Spleen (tissue), 11 donors: ENCODE data around the gene LAMC3. TPM values are rescaled to one million over a fixed set of nuclear protein-coding genes. Genes with fewer than 3 reads are reported as not detected.

Source experiments
- DNase-seq: peaks from one replicate; pipeline ENCODE4 v3.0.0-alpha.2; 2020
- H3K27ac ChIP-seq, 8 donors: fragments of 200-600 bp; sonication (generic) in 7 of 8; 1 replicate in 4 of 8; 2 replicates in 4 of 8; pipeline versions ENCODE4 v1.5.0 to v1.8.0; 2016 to 2021; ENCODE audit warnings: inconsistent platforms in 4 of 8, mild to moderate bottlenecking in 4 of 8, moderate library complexity in 1 of 8
- H3K27me3 ChIP-seq, 7 donors: fragments of 200-600 bp; sonication (generic) in 6 of 7; replicated peaks in 1 of 7; 1 replicate in 4 of 7; 2 replicates in 3 of 7; pipeline versions ENCODE4 v1.5.0 to v1.8.0; 2016 to 2021; ENCODE audit warnings: inconsistent platforms in 3 of 7, mild to moderate bottlenecking in 1 of 7
- H3K36me3 ChIP-seq, 6 donors: fragments of 200-600 bp; sonication (generic) in 5 of 6; 1 replicate in 4 of 6; 2 replicates in 2 of 6; pipeline versions ENCODE4 v1.5.0 to v1.8.0; 2016 to 2021; ENCODE audit warnings: inconsistent platforms in 2 of 6
- H3K4me1 ChIP-seq, 6 donors: fragments of 200-600 bp; sonication (generic) in 5 of 6; 1 replicate in 3 of 6; 2 replicates in 3 of 6; pipeline versions ENCODE4 v1.5.0 to v1.8.0; 2016 to 2021; ENCODE audit warnings: inconsistent platforms in 3 of 6
- H3K4me3 ChIP-seq, 8 donors: fragments of 200-600 bp; sonication (generic) in 7 of 8; 1 replicate in 4 of 8; 2 replicates in 4 of 8; pipeline versions ENCODE4 v1.5.0 to v1.8.0; 2016 to 2021; ENCODE audit warnings: inconsistent platforms in 4 of 8, mild to moderate bottlenecking in 4 of 8, moderate library complexity in 2 of 8
- H3K9me3 ChIP-seq, 8 donors: fragments of 200-600 bp; sonication (generic) in 7 of 8; 1 replicate in 4 of 8; 2 replicates in 4 of 8; pipeline versions ENCODE4 v1.5.0 to v1.8.0; 2016 to 2021; ENCODE audit warnings: inconsistent platforms in 4 of 8
- POLR2A ChIP-seq, 3 donors: fragments of 450-650 bp; IDR thresholded peaks; one replicate each; pipeline ENCODE4 v1.5.1; 2017; ENCODE audit warnings: antibody characterized with exemption in 3 of 3, mild to moderate bottlenecking in 1 of 3
- POLR2AphosphoS5 ChIP-seq, 3 donors: sonication (generic); formaldehyde crosslinking; IDR thresholded peaks; one replicate each; pipeline ENCODE4 v1.5.1; 2017; ENCODE audit warnings: antibody characterized with exemption in 3 of 3
- WGBS, 5 donors: extraction: QIAGEN DNeasy Blood & Tissue Kit in 3 of 5; methylation state at CpG; one replicate each; pipeline versions ENCODE4 v1.1.5 to v1.1.7; 2013 to 2018; 5-methylcytosine and 5-hydroxymethylcytosine counted together
- intact Hi-C: fragments of 100-400 bp; cut with DNase I; formaldehyde crosslinking; loops from one replicate; pipeline ENCODE4 v1.15.0; 2023; ENCODE audit warnings: low total_unique reads
- polyA plus RNA-seq, 3 donors: library from polyadenylated mRNA; stranded (reverse); fragments of 200-250 nt; gene quantifications; one replicate each; pipeline ENCODE4 v1.2.1, GENCODE V29; 2013
- total RNA-seq, 7 donors: library from RNA; depleted of rRNA in 3 of 7; stranded (reverse); fragments of >200 nt in 3 of 7; fragmentation: NEBNext Ultra II Directional in 4 of 7; extraction: Animal tissue kit (Norgen Biotek cat#: 25700) in 4 of 7; gene quantifications; one replicate each; pipeline versions ENCODE4 v1.1.0 to v1.2.1, GENCODE V29; 2016 to 2021
- TF ChIP-seq, protein P1 (sequence below), 11 experiments: fragments of 200-600 bp in 7 of 11; fragments of 450-650 bp in 4 of 11; sonication (generic) in 4 of 11; IDR thresholded peaks in 8 of 11; conservative IDR thresholded peaks in 3 of 11; 1 replicate in 7 of 11; 2 replicates in 4 of 11; pipeline versions ENCODE4 v1.4.0 to v1.8.0; 2016 to 2021; ENCODE audit warnings: antibody characterized with exemption in 11 of 11, inconsistent platforms in 4 of 11, mild to moderate bottlenecking in 1 of 11
- donor health status: healthy with polysubstance abuse.
- donor health status: DM: no; HTN: no; CAD: no; lungs with moderate emphysema.
- donor health status: DM: no; HTN: no; CAD: no.
- donor health status: Bipolar disorder and iron deficiency.
- donor health status: healthy.
- donor health status: DM: no; HTN: no; CAD: no.
- donor health status: DM: yes; HTN: yes; CAD: no.

Gene LAMC3
- total and polyA plus RNA-seq, 10 donors, result 9.1 to 79.5 (median 34.6) TPM

DNA sequence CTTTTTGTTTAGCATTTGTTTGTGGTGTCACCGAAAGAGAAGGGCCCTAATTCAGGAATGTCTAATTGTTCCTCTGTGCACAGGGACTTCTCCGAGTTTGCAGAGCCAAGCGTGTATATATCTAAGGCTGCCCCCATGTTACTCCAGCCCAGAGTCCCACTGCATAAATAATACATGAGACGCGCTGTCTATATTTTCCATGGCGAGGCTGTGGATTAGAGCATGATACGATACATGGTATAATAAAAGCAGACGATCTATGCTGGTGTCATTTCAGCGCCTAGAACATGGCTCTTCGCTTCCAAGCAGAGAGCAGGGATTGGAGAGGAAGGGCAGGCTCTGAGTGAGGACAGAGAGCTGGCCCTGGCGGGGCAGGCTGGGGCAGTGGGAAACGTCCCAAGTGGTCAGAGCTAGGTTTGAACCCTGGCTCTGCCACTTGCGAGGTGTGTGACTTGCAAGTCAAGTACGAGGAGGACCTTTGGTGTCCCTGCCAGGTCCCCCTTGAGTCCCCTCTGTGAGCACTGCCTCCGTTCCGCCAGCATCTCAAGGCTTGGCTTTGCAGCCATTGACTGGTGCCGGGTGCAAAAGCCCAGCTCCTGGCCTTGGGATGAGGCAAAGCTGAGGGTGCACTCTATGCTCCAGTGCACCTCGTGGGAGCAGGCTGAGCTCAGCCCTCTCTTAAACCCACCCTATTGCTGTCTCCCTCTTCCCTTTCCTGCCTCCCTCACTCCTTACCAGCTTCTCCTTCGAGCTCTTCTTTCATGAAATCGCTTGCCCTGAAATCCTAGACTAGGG, 29.2 kb upstream of the LAMC3 start:
- H3K27me3 ChIP-seq, result peaks cover 0 to 36% (median 0%) of the 10 kb centered on the region in 7 donors
- WGBS, 5 donors, result 83 to 91% (median 86%) methylated on average over 18 to 20 of the region's 20 CpGs
- intact Hi-C loops, result no loop called here

GRCh38 chr9:130980526-130980925, 28.4 kb upstream of the LAMC3 start:
- intact Hi-C loops, result no loop called here
- H3K4me1 ChIP-seq, result no peaks in the 10 kb centered on the region
- no peaks in the 10 kb centered on the region for H3K36me3 ChIP-seq
- H3K9me3 ChIP-seq, result no peaks in the 10 kb centered on the region
- WGBS, 5 donors, result 56 to 68% (median 59%) methylated on average over 15 to 16 of the region's 16 CpGs
- H3K27me3 ChIP-seq, result peaks cover 0 to 38% (median 0%) of the 10 kb centered on the region in 7 donors
- DNase-seq, result no peak
- no peak for TF ChIP-seq POLR2A (IDR thresholded peaks at IDR 0.05)
- TF ChIP-seq, protein P1, sequence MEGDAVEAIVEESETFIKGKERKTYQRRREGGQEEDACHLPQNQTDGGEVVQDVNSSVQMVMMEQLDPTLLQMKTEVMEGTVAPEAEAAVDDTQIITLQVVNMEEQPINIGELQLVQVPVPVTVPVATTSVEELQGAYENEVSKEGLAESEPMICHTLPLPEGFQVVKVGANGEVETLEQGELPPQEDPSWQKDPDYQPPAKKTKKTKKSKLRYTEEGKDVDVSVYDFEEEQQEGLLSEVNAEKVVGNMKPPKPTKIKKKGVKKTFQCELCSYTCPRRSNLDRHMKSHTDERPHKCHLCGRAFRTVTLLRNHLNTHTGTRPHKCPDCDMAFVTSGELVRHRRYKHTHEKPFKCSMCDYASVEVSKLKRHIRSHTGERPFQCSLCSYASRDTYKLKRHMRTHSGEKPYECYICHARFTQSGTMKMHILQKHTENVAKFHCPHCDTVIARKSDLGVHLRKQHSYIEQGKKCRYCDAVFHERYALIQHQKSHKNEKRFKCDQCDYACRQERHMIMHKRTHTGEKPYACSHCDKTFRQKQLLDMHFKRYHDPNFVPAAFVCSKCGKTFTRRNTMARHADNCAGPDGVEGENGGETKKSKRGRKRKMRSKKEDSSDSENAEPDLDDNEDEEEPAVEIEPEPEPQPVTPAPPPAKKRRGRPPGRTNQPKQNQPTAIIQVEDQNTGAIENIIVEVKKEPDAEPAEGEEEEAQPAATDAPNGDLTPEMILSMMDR (IDR thresholded peaks at IDR 0.05 in 8 of 11, conservative IDR thresholded peaks at IDR 0.05 in 3 of 11), result no peak
- TF ChIP-seq POLR2AphosphoS5 (IDR thresholded peaks at IDR 0.05), result no peak
- H3K4me3 ChIP-seq, result no peak overlapping the region
- H3K27ac ChIP-seq, result no peak overlapping the region

More for the DNA sequence above, 29.2 kb upstream of the LAMC3 start:
- Histone ChIP-seq H3K4me3 (no peak overlapping the region), H3K4me1 (no peaks in the 10 kb centered on the region), H3K36me3 (no peaks in the 10 kb centered on the region), H3K9me3 (no peaks in the 10 kb centered on the region), H3K27ac (no peak overlapping the region)
- DNase-seq, result no peak
- TF ChIP-seq POLR2A (IDR thresholded peaks at IDR 0.05), result no peak
- TF ChIP-seq, protein P1 (IDR thresholded peaks at IDR 0.05 in 8 of 11, conservative IDR thresholded peaks at IDR 0.05 in 3 of 11), result no peak
- TF ChIP-seq POLR2AphosphoS5 (IDR thresholded peaks at IDR 0.05), result no peak

GRCh38 chr9:130981002-130981755, 27.8 kb upstream of the LAMC3 start:
- intact Hi-C loops, result no loop called here

More at GRCh38 chr9:130981002-130981755, 27.8 kb upstream of the LAMC3 start:
- DNase-seq, result no peak
- Histone ChIP-seq H3K27ac (no peak overlapping the region), H3K27me3 (peaks cover 0 to 43% (median 0%) of the 10 kb centered on the region in 7 donors), H3K4me3 (no peak overlapping the region), H3K9me3 (no peaks in the 10 kb centered on the region), H3K4me1 (no peaks in the 10 kb centered on the region), H3K36me3 (no peaks in the 10 kb centered on the region)
- 25 to 54% (median 37%) methylated on average over 7 to 10 of the region's 10 CpGs for WGBS, 5 donors
- TF ChIP-seq, protein P1 (IDR thresholded peaks at IDR 0.05 in 8 of 11, conservative IDR thresholded peaks at IDR 0.05 in 3 of 11), result no peak
